Activated B cell treated with CpG ODN at 0.5 μM for 24 hours (primary cell): ENCODE results near the gene LMO7. TPM values are rescaled to one million over a fixed set of nuclear protein-coding genes. Genes with fewer than 3 reads are reported as not detected.

ENCODE experiments used
- ATAC-seq: fragments of 200-7000 bp; cut with Tn5 transposase; one replicate; pipeline ENCODE4 v1.10.0; 2021; ENCODE audit warnings: low read depth, mild to moderate bottlenecking, moderate library complexity
- CTCF ChIA-PET: fragments of 350-600 bp; sonication (Branson Sonifier 250); formaldehyde crosslinking; loops from one replicate; lab custom pipeline; 2021; ENCODE audit warnings: antibody characterized with exemption; lab: Charles Lee
- POLR2A ChIA-PET: fragments of 350-600 bp; sonication (Branson Sonifier 250); formaldehyde crosslinking; loops from one replicate; lab custom pipeline; 2021; ENCODE audit warnings: antibody characterized with exemption; lab: Charles Lee
- DNase-seq: peaks from one replicate; pipeline ENCODE4 v3.0.0; 2022
- H3K27ac Mint-ChIP-seq: one replicate; pipeline ENCODE4 v1.8.0; 2020; ENCODE audit warnings: mixed read lengths
- H3K27me3 Mint-ChIP-seq: one replicate; pipeline ENCODE4 v1.8.0; 2021; ENCODE audit warnings: mixed read lengths
- H3K36me3 Mint-ChIP-seq: one replicate; pipeline ENCODE4 v1.8.0; 2021; ENCODE audit warnings: low read depth, mixed read lengths
- H3K4me1 Mint-ChIP-seq: one replicate; pipeline ENCODE4 v1.8.0; 2021; ENCODE audit warnings: mixed read lengths
- H3K4me3 Mint-ChIP-seq: one replicate; pipeline ENCODE4 v1.8.0; 2020; ENCODE audit warnings: mild to moderate bottlenecking, mixed read lengths
- H3K9me3 Mint-ChIP-seq: one replicate; pipeline ENCODE4 v1.8.0; 2020; ENCODE audit warnings: mixed read lengths
- intact Hi-C: fragments of 100-400 bp; cut with micrococcal nuclease; formaldehyde crosslinking; loops from one replicate; pipeline ENCODE4 v1.15.1; 2024
- total RNA-seq: library from RNA; stranded (reverse); gene quantifications from 2 replicates; pipeline ENCODE4 v1.2.3, GENCODE V29; 2022
- TF ChIP-seq, protein P1 (sequence below): fragments of 200-600 bp; IDR thresholded peaks from one replicate; pipeline ENCODE4 v1.8.0; 2022; ENCODE audit warnings: antibody characterized with exemption, mild to moderate bottlenecking

LMO7 gene
- total RNA-seq, 1 donor from 2014 or later: 19.5 TPM

DNA sequence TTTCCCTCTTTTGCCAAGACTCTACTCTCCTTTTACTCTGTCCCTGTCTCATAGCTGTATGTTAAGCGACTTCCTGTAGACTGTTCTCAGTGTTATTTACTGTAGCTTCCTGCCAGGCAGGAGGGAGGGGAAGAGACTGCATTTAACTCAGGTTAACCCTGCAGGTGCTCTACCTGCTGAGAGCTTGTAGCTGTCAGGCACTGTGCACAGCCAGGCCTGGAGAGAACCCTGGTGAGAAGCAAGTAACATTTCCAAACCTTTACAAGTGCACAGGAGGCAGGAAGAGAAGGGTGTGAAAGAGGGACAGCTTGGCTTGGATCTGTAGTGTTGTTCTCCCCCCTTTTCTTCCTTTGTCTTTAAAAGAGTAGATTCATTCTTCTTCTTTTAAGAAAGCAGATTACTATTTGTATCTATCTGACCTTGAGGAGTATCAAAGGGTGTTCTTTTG lies 167.1 kb downstream of the LMO7 start:
- ATAC-seq (no peak), DNase-seq (no peak)
- H3K9me3 Mint-ChIP-seq: no peaks in the 10 kb centered on the region
- no peaks in the 10 kb centered on the region for H3K27me3 Mint-ChIP-seq
- peaks cover 4% of the 10 kb centered on the region for H3K4me1 Mint-ChIP-seq
- H3K36me3 Mint-ChIP-seq: peaks cover 29% of the 10 kb centered on the region
- TF ChIP-seq, protein P1, sequence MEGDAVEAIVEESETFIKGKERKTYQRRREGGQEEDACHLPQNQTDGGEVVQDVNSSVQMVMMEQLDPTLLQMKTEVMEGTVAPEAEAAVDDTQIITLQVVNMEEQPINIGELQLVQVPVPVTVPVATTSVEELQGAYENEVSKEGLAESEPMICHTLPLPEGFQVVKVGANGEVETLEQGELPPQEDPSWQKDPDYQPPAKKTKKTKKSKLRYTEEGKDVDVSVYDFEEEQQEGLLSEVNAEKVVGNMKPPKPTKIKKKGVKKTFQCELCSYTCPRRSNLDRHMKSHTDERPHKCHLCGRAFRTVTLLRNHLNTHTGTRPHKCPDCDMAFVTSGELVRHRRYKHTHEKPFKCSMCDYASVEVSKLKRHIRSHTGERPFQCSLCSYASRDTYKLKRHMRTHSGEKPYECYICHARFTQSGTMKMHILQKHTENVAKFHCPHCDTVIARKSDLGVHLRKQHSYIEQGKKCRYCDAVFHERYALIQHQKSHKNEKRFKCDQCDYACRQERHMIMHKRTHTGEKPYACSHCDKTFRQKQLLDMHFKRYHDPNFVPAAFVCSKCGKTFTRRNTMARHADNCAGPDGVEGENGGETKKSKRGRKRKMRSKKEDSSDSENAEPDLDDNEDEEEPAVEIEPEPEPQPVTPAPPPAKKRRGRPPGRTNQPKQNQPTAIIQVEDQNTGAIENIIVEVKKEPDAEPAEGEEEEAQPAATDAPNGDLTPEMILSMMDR: no peak
- CTCF ChIA-PET: no interaction called here
- H3K27ac Mint-ChIP-seq: no peak overlapping the region
- POLR2A ChIA-PET: no interaction called here
- intact Hi-C loops: no loop called here
- no peak overlapping the region for H3K4me3 Mint-ChIP-seq

DNA sequence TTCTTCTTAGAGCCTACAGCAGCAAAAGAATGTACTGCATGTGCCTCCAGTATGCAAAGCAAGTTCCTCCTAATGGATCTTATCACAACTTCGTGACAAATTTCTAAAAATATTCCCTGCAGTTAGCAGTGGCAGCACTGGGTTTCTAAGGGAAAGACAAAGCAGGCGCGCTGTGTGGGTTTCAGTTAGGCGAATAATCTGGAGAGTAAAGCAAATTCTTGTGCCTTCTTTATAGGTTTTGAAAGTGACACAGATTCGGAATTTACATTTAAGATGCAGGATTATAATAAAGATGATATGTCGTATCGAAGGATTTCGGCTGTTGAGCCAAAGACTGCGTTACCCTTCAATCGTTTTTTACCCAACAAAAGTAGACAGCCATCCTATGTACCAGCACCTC lies 167.9 kb downstream of the LMO7 start:
- ChIA-PET POLR2A (no interaction called here), CTCF (no interaction called here)
- Mint-ChIP-seq H3K27ac (no peak overlapping the region), H3K36me3 (peaks cover 25% of the 10 kb centered on the region), H3K27me3 (no peaks in the 10 kb centered on the region), H3K9me3 (no peaks in the 10 kb centered on the region), H3K4me3 (no peak overlapping the region), H3K4me1 (peaks cover 4% of the 10 kb centered on the region)
- no peak for ATAC-seq
- no peak for DNase-seq
- intact Hi-C loops: no loop called here
- TF ChIP-seq, protein P1: no peak

DNA sequence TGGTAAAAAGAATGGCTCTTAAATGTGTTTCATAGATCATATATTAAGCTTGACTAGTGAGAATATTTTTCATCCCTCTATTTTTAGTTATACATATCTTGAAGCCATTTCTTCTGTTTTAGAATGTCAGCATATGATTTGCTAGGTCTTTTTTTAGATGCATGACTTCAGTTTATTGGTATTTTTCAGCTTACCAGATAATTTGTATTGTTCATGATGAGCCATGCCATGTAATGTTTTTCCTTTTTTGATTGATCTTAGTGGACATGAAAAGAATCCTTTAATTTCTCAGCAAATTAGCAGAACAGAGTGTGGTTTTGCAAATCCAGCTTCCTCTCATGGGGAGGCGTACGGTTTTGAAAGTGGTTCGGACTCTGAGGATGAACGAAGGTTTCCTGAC lies 168.5 kb downstream of the LMO7 start:
- H3K4me1 Mint-ChIP-seq: peaks cover 4% of the 10 kb centered on the region
- H3K27me3 Mint-ChIP-seq: no peaks in the 10 kb centered on the region
- DNase-seq: no peak
- POLR2A ChIA-PET: interaction anchor here (0.9 kb wide), 1 partner anchor 8 kb away, joined by 3 read pairs; no protein-coding TSS in a partner anchor
- CTCF ChIA-PET: no interaction called here
- no peak for ATAC-seq
- H3K4me3 Mint-ChIP-seq: no peak overlapping the region
- intact Hi-C loops: no loop called here
- H3K27ac Mint-ChIP-seq: no peak overlapping the region
- no peaks in the 10 kb centered on the region for H3K9me3 Mint-ChIP-seq
- TF ChIP-seq, protein P1: no peak
- peaks cover 25% of the 10 kb centered on the region for H3K36me3 Mint-ChIP-seq

DNA sequence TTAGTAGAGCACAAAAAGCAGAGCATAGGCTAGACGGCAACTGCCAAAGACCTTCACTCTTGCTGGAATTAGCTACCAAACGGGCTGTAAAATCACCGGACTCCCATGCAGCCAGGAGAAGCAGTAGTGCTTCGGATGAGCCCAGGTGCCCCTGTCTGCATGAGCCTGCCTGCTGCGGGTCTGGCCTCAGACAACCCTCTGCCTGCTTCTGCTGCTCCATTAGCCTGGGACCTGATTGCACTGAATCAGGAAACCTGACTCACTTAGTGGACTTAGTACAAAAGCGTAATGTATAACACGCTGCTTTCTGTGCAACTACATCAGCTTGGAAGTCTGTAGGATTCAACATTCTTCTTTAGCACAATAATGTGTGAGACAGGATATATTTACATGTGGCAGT lies 170.0 kb downstream of the LMO7 start:
- Mint-ChIP-seq H3K36me3 (peaks cover 21% of the 10 kb centered on the region), H3K27ac (no peak overlapping the region), H3K4me3 (no peak overlapping the region), H3K9me3 (no peaks in the 10 kb centered on the region), H3K4me1 (peaks cover 4% of the 10 kb centered on the region), H3K27me3 (no peaks in the 10 kb centered on the region)
- no peak for DNase-seq
- no peak for ATAC-seq
- TF ChIP-seq, protein P1: no peak
- ChIA-PET CTCF (no interaction called here), POLR2A (no interaction called here)
- intact Hi-C loops: no loop called here

DNA sequence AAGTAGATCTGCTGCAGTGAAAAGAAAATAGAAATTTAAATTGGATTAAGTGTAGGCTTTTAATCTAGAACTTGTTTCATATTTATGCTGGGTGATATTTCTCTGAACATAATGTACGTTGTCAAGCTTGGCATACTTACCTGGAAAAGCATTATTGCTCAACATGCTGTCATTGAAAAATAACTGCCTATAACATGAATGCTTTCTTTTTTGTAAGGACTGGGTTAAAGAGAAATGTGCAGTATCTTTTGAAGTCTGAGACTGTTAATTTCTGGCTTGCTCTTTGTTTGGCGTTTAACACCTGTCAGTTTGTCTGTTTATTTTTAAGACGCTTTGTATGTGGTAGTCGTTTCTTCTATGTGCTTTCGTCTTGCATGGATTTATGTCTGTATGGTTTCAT lies 175.2 kb downstream of the LMO7 start:
- TF ChIP-seq, protein P1: no peak
- Mint-ChIP-seq H3K27ac (no peak overlapping the region), H3K9me3 (no peaks in the 10 kb centered on the region), H3K4me1 (no peaks in the 10 kb centered on the region), H3K27me3 (no peaks in the 10 kb centered on the region), H3K36me3 (peaks cover 2% of the 10 kb centered on the region), H3K4me3 (no peak overlapping the region)
- intact Hi-C loops: no loop called here
- ATAC-seq: no peak
- ChIA-PET POLR2A (no interaction called here), CTCF (no interaction called here)
- no peak for DNase-seq
